H9 (cell line): Measurements from ENCODE around the gene CEMIP. TPM values are rescaled to one million over a fixed set of nuclear protein-coding genes. Genes with fewer than 3 reads are reported as not detected.

Source experiments
- DNase-seq: peaks from one replicate; pipeline ENCODE4 v3.0.0-alpha.2; 2017
- H2AFZ ChIP-seq: one replicate; pipeline ENCODE4 v1.6.1; 2013; ENCODE audit warnings: mild to moderate bottlenecking, low read length, control low read depth, moderate library complexity
- H2AK5ac ChIP-seq: 2 replicates; pipeline ENCODE4 v1.6.1; 2013; ENCODE audit warnings: low read length, control low read depth, mixed read lengths; ENCODE audit not compliant: insufficient read length
- H2BK120ac ChIP-seq: one replicate; pipeline ENCODE4 v1.6.1; 2013; ENCODE audit warnings: low read depth, mild to moderate bottlenecking, low read length, control low read depth, inconsistent platforms; ENCODE audit not compliant: poor library complexity, severe bottlenecking
- H2BK12ac ChIP-seq: 2 replicates; pipeline ENCODE4 v1.6.1; 2013; ENCODE audit warnings: low read length, control low read depth, mixed read lengths, low read depth; ENCODE audit not compliant: insufficient read length
- H2BK15ac ChIP-seq: 2 replicates; pipeline ENCODE4 v1.6.1; 2013; ENCODE audit warnings: low read depth, low read length, control low read depth
- H2BK20ac ChIP-seq: one replicate; pipeline ENCODE4 v1.6.1; 2013; ENCODE audit warnings: low read depth, mild to moderate bottlenecking, low read length, control low read depth, inconsistent platforms; ENCODE audit not compliant: poor library complexity, severe bottlenecking
- H2BK5ac ChIP-seq: 2 replicates; pipeline ENCODE4 v1.6.1; 2013; ENCODE audit warnings: low read length, control low read depth, mixed read lengths; ENCODE audit not compliant: insufficient read length
- H3K14ac ChIP-seq: 2 replicates; pipeline ENCODE4 v1.6.1; 2013; ENCODE audit warnings: low read length, control low read depth; ENCODE audit not compliant: insufficient read depth
- H3K18ac ChIP-seq: 2 replicates; pipeline ENCODE4 v1.6.1; 2013; ENCODE audit warnings: low read depth, mild to moderate bottlenecking, mixed read lengths, low read length, control low read depth; ENCODE audit not compliant: insufficient read length
- H3K23ac ChIP-seq: 2 replicates; pipeline ENCODE4 v1.6.1; 2013; ENCODE audit warnings: low read length, control low read depth, mixed read lengths, low read depth; ENCODE audit not compliant: insufficient read length
- H3K23me2 ChIP-seq: 2 replicates; pipeline ENCODE4 v1.6.1; 2013; ENCODE audit warnings: low read depth, mild to moderate bottlenecking, mixed read lengths, low read length, control low read depth; ENCODE audit not compliant: insufficient read length, poor library complexity, severe bottlenecking
- H3K27ac ChIP-seq: 2 replicates; pipeline ENCODE4 v1.5.1; 2013; ENCODE audit warnings: low read length, control low read depth, mixed read lengths, low read depth; ENCODE audit not compliant: insufficient read length
- H3K27me3 ChIP-seq: 2 replicates; pipeline ENCODE4 v1.6.1; 2013; ENCODE audit warnings: low read length, control low read depth, inconsistent platforms; ENCODE audit not compliant: insufficient read depth
- H3K4ac ChIP-seq: 2 replicates; pipeline ENCODE4 v1.6.1; 2013; ENCODE audit warnings: low read depth, mild to moderate bottlenecking, control low read depth, inconsistent platforms, low read length, moderate library complexity
- H3K4me1 ChIP-seq: 2 replicates; pipeline ENCODE4 v1.6.1; 2013; ENCODE audit warnings: low read length, control low read depth, inconsistent platforms; ENCODE audit not compliant: insufficient read depth
- H3K4me2 ChIP-seq: 2 replicates; pipeline ENCODE4 v1.6.1; 2013; ENCODE audit warnings: low read length, control low read depth, mixed read lengths; ENCODE audit not compliant: insufficient read length, insufficient read depth
- H3K56ac ChIP-seq: 2 replicates; pipeline ENCODE4 v1.6.1; 2013; ENCODE audit warnings: low read depth, mild to moderate bottlenecking, mixed read lengths, low read length, control low read depth; ENCODE audit not compliant: insufficient read length
- H3K79me1 ChIP-seq: 2 replicates; pipeline ENCODE4 v1.6.1; 2013; ENCODE audit warnings: low read depth, mild to moderate bottlenecking, moderate library complexity, low read length, control low read depth, inconsistent platforms; ENCODE audit not compliant: insufficient read depth, poor library complexity, severe bottlenecking
- H3K79me2 ChIP-seq: 2 replicates; pipeline ENCODE4 v1.6.1; 2013; ENCODE audit warnings: low read length, control low read depth, inconsistent platforms; ENCODE audit not compliant: insufficient read depth
- H3K9ac ChIP-seq: 2 replicates; pipeline ENCODE4 v1.6.1; 2013; ENCODE audit warnings: low read length, control low read depth, mixed read lengths; ENCODE audit not compliant: insufficient read length; ENCODE audit errors: extremely low read depth
- H3K9me3 ChIP-seq: one replicate; pipeline ENCODE4 v1.6.1; 2013; ENCODE audit warnings: low read depth, low read length, inconsistent platforms; ENCODE audit not compliant: control insufficient read depth
- H3T11ph ChIP-seq: one replicate; pipeline ENCODE4 v1.6.1; 2013; ENCODE audit warnings: mild to moderate bottlenecking, low read length, control low read depth, inconsistent platforms
- H4K20me1 ChIP-seq: one replicate; pipeline ENCODE4 v1.6.1; 2013; ENCODE audit not compliant: control insufficient read depth, insufficient read length, insufficient read depth
- H4K5ac ChIP-seq: 2 replicates; pipeline ENCODE4 v1.6.1; 2013; ENCODE audit warnings: low read depth, mild to moderate bottlenecking, mixed read lengths, low read length, control low read depth; ENCODE audit not compliant: insufficient read length
- H4K8ac ChIP-seq: replicated peaks from 2 replicates; pipeline ENCODE4 v1.6.1; 2013; ENCODE audit warnings: low read length, control low read depth, mixed read lengths, low read depth; ENCODE audit not compliant: insufficient read length
- H4K91ac ChIP-seq: 2 replicates; pipeline ENCODE4 v1.6.1; 2013; ENCODE audit warnings: low read depth, mild to moderate bottlenecking, moderate library complexity, mixed read lengths, low read length, control low read depth; ENCODE audit not compliant: insufficient read length
- H3K27ac Mint-ChIP-seq, 3 experiments: 2 replicates in 2 of 3; 3 replicates in 1 of 3; pipeline ENCODE4 v1.8.0; 2020 to 2021; ENCODE audit warnings: mixed read lengths in 3 of 3, mild to moderate bottlenecking in 1 of 3, moderate library complexity in 1 of 3
- H3K27me3 Mint-ChIP-seq: 2 replicates; pipeline ENCODE4 v1.8.0; 2021; ENCODE audit warnings: low read depth, mild to moderate bottlenecking, moderate library complexity, mixed read lengths
- H3K36me3 Mint-ChIP-seq, 3 experiments: 2 replicates in 2 of 3; 3 replicates in 1 of 3; pipeline ENCODE4 v1.8.0; 2020 to 2021; ENCODE audit warnings: low read depth in 3 of 3, mixed read lengths in 3 of 3; ENCODE audit not compliant: insufficient read depth in 1 of 3
- H3K4me1 Mint-ChIP-seq, 2 experiments: 2 replicates each; pipeline ENCODE4 v1.8.0; 2020; ENCODE audit warnings: mixed read lengths in 2 of 2
- H3K4me3 Mint-ChIP-seq, 2 experiments: 2 replicates in 1 of 2; 3 replicates in 1 of 2; pipeline ENCODE4 v1.8.0; 2020 to 2021; ENCODE audit warnings: mild to moderate bottlenecking in 2 of 2, mixed read lengths in 2 of 2, moderate library complexity in 1 of 2
- H3K9me3 Mint-ChIP-seq, 2 experiments: 2 replicates in 1 of 2; 3 replicates in 1 of 2; pipeline ENCODE4 v1.8.0; 2020; ENCODE audit warnings: mild to moderate bottlenecking in 2 of 2, mixed read lengths in 2 of 2, moderate library complexity in 1 of 2
- WGBS: extraction: QIAGEN DNeasy Blood & Tissue Kit; methylation state at CpG from one replicate; pipeline ENCODE4 v1.1.7; 2013; ENCODE audit warnings: missing lambda C conversion rate, low lambda C conversion rate, mixed read lengths; ENCODE audit not compliant: insufficient read length; ENCODE audit errors: extremely low coverage; 5-methylcytosine and 5-hydroxymethylcytosine counted together
- total RNA-seq: library from RNA; stranded (reverse); gene quantifications from 2 replicates; pipeline ENCODE4 v1.2.1, GENCODE V29; 2021
- TF ChIP-seq, protein P1 (sequence below): fragments of 200-600 bp; sonication (generic); conservative IDR thresholded peaks from 3 replicates; pipeline ENCODE4 v1.8.0; 2021; ENCODE audit warnings: antibody characterized with exemption, mild to moderate bottlenecking

CEMIP gene
- total RNA-seq, 1 experiment from 2014 or later, result 0.09 TPM

DNA sequence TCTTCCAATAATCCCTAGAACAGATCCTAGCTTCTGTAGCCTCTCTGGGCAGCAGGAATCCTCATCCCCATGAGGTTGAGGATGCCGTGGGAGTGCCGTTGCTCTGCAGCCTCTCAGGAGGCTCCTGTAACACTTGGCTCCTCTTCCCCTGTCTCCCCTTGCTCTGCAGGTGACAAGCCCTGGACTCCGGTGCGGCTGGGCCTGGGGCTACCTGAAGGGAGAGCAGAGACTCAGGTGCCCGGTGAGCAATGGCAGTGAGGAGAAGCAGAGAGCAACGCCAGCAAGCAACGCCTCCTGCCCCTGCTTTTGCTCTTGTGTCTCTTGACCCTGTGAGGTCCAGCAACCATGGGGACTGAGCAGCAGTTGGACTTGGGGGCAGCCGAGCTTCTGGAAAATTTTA lies 91.2 kb downstream of the CEMIP start:
- Mint-ChIP-seq H3K4me1 (peaks cover 21 to 26% of the 10 kb centered on the region in 2 experiments), H3K9me3 (no peaks in the 10 kb centered on the region; a peak in 1 of 5 replicates), H3K4me3 (no peak overlapping the region), H3K36me3 (no peaks in the 10 kb centered on the region; a peak in 2 of 7 replicates), H3K27me3 (no peaks in the 10 kb centered on the region; the same call in 1 of the 2 replicates), H3K27ac (no peak overlapping the region; a peak in 1 of 7 replicates)
- no peak overlapping the region for H4K5ac ChIP-seq
- no peak overlapping the region; the same call in 1 of the 2 replicates for H2BK15ac ChIP-seq
- H2BK120ac ChIP-seq, result no peak overlapping the region
- no CpG with 5 or more reads among the region's 8 CpGs for WGBS
- H3K56ac ChIP-seq, result no peak overlapping the region
- H3K9ac ChIP-seq, result no peak overlapping the region
- H3K27me3 ChIP-seq, result no peaks in the 10 kb centered on the region
- H3K23ac ChIP-seq, result no peak overlapping the region
- TF ChIP-seq, protein P1, sequence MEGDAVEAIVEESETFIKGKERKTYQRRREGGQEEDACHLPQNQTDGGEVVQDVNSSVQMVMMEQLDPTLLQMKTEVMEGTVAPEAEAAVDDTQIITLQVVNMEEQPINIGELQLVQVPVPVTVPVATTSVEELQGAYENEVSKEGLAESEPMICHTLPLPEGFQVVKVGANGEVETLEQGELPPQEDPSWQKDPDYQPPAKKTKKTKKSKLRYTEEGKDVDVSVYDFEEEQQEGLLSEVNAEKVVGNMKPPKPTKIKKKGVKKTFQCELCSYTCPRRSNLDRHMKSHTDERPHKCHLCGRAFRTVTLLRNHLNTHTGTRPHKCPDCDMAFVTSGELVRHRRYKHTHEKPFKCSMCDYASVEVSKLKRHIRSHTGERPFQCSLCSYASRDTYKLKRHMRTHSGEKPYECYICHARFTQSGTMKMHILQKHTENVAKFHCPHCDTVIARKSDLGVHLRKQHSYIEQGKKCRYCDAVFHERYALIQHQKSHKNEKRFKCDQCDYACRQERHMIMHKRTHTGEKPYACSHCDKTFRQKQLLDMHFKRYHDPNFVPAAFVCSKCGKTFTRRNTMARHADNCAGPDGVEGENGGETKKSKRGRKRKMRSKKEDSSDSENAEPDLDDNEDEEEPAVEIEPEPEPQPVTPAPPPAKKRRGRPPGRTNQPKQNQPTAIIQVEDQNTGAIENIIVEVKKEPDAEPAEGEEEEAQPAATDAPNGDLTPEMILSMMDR, result no peak
- H2AK5ac ChIP-seq, result no peak overlapping the region
- no peak overlapping the region for H3K18ac ChIP-seq
- no peak overlapping the region for H3K4me2 ChIP-seq
- H4K20me1 ChIP-seq, result no peaks in the 10 kb centered on the region
- H3K4me1 ChIP-seq, result peaks cover 5% of the 10 kb centered on the region; the same call in 1 of the 2 replicates
- H3T11ph ChIP-seq, result no peak overlapping the region
- no peak for DNase-seq
- H3K27ac ChIP-seq, result no peak overlapping the region
- H2BK12ac ChIP-seq, result no peak overlapping the region
- no peaks in the 10 kb centered on the region for H3K79me1 ChIP-seq
- no peak overlapping the region for H3K4ac ChIP-seq
- H4K91ac ChIP-seq, result no peak overlapping the region
- H3K23me2 ChIP-seq, result no peaks in the 10 kb centered on the region
- no peak overlapping the region for H2BK5ac ChIP-seq
- H3K9me3 ChIP-seq, result no peaks in the 10 kb centered on the region
- no peaks in the 10 kb centered on the region for H3K79me2 ChIP-seq
- 0 out of 2 replicates have a peak overlapping the region, but pooled peaks have one; percentile 45 for H3K14ac ChIP-seq
- H4K8ac ChIP-seq, result no peak overlapping the region
- no peak overlapping the region for H2AFZ ChIP-seq
- H2BK20ac ChIP-seq, result no peak overlapping the region
